ENCODE results near the gene RNASET2. TPM values are rescaled to one million over a fixed set of nuclear protein-coding genes. Genes with fewer than 3 reads are reported as not detected.

The RNASET2 gene
- total and polyA plus RNA-seq, 2 of the 13 experiments (the other 11 are each of a cell fraction or from before 2014, with no cell fraction given) = 44.6 to 597 TPM

DNA sequence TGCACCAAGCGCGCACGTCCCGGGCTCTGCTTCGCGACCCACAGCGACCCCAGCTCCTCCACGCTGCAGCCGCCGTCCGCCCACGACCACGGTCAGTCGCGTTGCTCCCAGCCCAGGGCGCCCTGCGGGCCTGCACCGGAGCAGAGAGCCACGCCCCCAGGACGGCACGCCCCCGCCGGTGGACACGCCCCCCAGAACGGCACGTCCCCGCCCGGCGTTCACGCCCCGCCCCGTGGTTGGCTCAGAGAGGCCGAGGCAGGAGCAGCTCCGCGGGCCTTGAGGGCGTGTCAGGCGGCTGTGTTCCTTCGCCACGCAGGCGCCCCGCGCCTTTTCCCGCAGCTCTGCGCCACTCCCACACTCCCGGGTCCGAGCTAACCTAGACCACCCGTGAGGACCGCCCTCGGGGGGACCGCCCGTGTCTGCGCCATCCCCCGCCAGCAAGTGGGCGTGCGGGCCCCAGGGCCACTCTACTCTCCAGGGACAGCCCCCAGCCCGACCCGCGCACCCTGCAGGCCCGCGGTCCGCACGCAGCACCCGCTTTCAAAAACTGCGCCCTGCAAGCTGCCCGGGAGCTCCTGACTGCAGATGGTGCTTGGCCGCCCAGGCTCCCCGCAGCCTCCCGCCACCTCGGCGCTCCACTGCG, at the start of gene RNASET2 (continued):
- TF ChIP-seq, protein P1, sequence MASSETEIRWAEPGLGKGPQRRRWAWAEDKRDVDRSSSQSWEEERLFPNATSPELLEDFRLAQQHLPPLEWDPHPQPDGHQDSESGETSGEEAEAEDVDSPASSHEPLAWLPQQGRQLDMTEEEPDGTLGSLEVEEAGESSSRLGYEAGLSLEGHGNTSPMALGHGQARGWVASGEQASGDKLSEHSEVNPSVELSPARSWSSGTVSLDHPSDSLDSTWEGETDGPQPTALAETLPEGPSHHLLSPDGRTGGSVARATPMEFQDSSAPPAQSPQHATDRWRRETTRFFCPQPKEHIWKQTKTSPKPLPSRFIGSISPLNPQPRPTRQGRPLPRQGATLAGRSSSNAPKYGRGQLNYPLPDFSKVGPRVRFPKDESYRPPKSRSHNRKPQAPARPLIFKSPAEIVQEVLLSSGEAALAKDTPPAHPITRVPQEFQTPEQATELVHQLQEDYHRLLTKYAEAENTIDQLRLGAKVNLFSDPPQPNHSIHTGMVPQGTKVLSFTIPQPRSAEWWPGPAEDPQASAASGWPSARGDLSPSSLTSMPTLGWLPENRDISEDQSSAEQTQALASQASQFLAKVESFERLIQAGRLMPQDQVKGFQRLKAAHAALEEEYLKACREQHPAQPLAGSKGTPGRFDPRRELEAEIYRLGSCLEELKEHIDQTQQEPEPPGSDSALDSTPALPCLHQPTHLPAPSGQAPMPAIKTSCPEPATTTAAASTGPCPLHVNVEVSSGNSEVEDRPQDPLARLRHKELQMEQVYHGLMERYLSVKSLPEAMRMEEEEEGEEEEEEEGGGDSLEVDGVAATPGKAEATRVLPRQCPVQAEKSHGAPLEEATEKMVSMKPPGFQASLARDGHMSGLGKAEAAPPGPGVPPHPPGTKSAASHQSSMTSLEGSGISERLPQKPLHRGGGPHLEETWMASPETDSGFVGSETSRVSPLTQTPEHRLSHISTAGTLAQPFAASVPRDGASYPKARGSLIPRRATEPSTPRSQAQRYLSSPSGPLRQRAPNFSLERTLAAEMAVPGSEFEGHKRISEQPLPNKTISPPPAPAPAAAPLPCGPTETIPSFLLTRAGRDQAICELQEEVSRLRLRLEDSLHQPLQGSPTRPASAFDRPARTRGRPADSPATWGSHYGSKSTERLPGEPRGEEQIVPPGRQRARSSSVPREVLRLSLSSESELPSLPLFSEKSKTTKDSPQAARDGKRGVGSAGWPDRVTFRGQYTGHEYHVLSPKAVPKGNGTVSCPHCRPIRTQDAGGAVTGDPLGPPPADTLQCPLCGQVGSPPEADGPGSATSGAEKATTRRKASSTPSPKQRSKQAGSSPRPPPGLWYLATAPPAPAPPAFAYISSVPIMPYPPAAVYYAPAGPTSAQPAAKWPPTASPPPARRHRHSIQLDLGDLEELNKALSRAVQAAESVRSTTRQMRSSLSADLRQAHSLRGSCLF (CRISPR knock-in tag; IDR thresholded peaks at IDR 0.05; ENCODE audit: borderline replicate concordance) = peak; percentile 83
- TF ChIP-seq RBAK (CRISPR knock-in tag; IDR thresholded peaks at IDR 0.05) (no peak), BORCS8-MEF2B (CRISPR knock-in tag; IDR thresholded peaks at IDR 0.05) (peak; percentile 83), ZNF383 (CRISPR knock-in tag; IDR thresholded peaks at IDR 0.05; ENCODE audit: borderline replicate concordance) (peak; percentile 53; the same call in 1 of the 2 replicates), JUN (CRISPR knock-in tag; IDR thresholded peaks at IDR 0.05) (peak; percentile 26; the same call in 1 of the 2 replicates), ZC3H4 (CRISPR knock-in tag; IDR thresholded peaks at IDR 0.05; ENCODE audit: borderline replicate concordance) (no peak), ZNF180 (CRISPR knock-in tag; IDR thresholded peaks at IDR 0.05; ENCODE audit: borderline replicate concordance, low read depth) (no peak; the same call in 1 of the 2 replicates), CBX5 (CRISPR knock-in tag; IDR thresholded peaks at IDR 0.05; ENCODE audit: borderline replicate concordance) (no peak)
- TF ChIP-seq, protein P2, sequence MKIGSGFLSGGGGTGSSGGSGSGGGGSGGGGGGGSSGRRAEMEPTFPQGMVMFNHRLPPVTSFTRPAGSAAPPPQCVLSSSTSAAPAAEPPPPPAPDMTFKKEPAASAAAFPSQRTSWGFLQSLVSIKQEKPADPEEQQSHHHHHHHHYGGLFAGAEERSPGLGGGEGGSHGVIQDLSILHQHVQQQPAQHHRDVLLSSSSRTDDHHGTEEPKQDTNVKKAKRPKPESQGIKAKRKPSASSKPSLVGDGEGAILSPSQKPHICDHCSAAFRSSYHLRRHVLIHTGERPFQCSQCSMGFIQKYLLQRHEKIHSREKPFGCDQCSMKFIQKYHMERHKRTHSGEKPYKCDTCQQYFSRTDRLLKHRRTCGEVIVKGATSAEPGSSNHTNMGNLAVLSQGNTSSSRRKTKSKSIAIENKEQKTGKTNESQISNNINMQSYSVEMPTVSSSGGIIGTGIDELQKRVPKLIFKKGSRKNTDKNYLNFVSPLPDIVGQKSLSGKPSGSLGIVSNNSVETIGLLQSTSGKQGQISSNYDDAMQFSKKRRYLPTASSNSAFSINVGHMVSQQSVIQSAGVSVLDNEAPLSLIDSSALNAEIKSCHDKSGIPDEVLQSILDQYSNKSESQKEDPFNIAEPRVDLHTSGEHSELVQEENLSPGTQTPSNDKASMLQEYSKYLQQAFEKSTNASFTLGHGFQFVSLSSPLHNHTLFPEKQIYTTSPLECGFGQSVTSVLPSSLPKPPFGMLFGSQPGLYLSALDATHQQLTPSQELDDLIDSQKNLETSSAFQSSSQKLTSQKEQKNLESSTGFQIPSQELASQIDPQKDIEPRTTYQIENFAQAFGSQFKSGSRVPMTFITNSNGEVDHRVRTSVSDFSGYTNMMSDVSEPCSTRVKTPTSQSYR (CRISPR knock-in tag; IDR thresholded peaks at IDR 0.05; ENCODE audit: borderline replicate concordance) = no peak
- TF ChIP-seq, protein P3, sequence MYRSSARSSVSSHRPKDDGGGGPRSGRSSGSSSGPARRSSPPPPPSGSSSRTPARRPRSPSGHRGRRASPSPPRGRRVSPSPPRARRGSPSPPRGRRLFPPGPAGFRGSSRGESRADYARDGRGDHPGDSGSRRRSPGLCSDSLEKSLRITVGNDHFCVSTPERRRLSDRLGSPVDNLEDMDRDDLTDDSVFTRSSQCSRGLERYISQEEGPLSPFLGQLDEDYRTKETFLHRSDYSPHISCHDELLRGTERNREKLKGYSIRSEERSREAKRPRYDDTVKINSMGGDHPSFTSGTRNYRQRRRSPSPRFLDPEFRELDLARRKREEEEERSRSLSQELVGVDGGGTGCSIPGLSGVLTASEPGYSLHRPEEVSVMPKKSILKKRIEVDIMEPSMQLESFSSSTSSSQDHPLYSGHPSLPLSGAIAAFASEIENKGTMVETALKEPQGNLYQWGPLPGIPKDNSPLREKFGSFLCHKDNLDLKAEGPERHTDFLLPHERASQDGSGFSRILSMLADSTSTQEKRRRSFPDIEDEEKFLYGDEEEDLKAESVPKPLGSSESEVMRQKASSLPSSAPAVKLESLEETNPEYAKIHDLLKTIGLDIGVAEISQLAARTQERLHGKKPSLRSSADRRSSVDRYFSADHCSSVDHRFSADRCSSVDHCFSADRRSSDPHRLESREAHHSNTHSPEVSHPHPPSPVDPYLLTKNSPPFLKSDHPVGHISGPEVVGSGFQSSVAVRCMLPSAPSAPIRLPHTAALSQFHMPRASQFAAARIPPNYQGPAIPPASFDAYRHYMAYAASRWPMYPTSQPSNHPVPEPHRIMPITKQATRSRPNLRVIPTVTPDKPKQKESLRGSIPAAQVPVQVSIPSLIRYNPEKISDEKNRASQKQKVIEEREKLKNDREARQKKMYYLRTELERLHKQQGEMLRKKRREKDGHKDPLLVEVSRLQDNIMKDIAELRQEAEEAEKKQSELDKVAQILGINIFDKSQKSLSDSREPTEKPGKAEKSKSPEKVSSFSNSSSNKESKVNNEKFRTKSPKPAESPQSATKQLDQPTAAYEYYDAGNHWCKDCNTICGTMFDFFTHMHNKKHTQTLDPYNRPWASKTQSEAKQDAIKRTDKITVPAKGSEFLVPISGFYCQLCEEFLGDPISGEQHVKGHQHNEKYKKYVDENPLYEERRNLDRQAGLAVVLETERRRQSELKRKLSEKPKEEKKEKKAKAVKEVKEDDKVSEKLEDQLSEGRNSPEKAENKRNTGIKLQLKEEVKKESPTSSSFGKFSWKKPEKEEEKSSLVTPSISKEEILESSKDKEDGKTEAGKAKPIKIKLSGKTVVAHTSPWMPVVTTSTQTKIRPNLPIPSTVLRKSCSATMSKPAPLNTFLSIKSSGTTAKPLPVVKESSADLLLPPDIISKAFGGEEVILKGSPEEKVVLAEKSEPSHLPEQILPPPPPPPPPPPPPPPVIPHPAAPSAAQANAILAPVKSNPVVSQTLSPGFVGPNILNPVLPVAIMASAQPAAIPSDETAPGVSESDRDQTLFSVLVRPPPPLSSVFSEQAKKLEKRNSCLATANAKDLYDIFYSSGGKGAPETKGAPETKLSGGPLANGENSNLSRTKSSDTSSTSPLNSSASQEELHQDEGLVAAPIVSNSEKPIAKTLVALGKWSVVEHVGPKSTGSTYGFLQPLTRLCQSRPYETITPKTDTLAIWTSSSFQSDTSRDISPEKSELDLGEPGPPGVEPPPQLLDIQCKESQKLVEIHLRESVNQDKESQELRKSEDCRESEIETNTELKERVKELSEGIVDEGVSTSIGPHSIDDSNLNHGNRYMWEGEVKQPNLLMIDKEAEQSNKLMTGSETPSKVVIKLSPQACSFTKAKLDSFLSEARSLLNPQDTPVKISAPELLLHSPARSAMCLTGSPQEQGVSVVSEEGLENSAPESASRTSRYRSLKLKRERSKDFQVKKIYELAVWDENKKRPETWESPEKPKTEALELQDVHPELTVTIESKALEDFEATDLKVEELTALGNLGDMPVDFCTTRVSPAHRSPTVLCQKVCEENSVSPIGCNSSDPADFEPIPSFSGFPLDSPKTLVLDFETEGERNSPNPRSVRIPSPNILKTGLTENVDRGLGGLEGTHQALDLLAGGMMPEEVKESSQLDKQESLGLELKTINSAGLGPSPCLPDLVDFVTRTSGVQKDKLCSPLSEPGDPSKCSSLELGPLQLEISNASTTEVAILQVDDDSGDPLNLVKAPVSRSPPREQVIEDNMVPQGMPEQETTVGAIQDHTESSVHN (CRISPR knock-in tag; IDR thresholded peaks at IDR 0.05) = peak; percentile 86; the same call in 1 of the 2 replicates

Data from HepG2 (cell line).